HEK293 (cell line): Measurements from ENCODE around the gene ASAP2.

Source experiments
- BCL11A ChIP-seq: fragments of 450-650 bp; formaldehyde crosslinking; IDR thresholded peaks from 2 replicates; pipeline ENCODE4 v1.5.1; 2016; ENCODE audit warnings: low read depth, missing biosample characterization, missing genetic modification characterization
- ZBTB20 ChIP-seq: fragments of 450-650 bp; formaldehyde crosslinking; IDR thresholded peaks from 2 replicates; pipeline ENCODE4 v1.5.1; 2016; ENCODE audit warnings: missing biosample characterization, missing genetic modification characterization
- ZNF112 ChIP-seq: fragments of 450-650 bp; formaldehyde crosslinking; IDR thresholded peaks from 2 replicates; pipeline ENCODE4 v1.5.0; 2017; ENCODE audit warnings: missing biosample characterization, missing genetic modification characterization
- ZNF785 ChIP-seq: fragments of 450-650 bp; formaldehyde crosslinking; IDR thresholded peaks from 2 replicates; pipeline ENCODE4 v1.5.1; 2016; ENCODE audit warnings: missing biosample characterization, missing genetic modification characterization
- TF ChIP-seq, protein P1 (sequence below): fragments of 450-650 bp; formaldehyde crosslinking; IDR thresholded peaks from 2 replicates; pipeline ENCODE4 v1.5.1; 2016; ENCODE audit warnings: missing biosample characterization, missing genetic modification characterization
- TF ChIP-seq, protein P2 (sequence below): fragments of 450-650 bp; formaldehyde crosslinking; IDR thresholded peaks from 2 replicates; pipeline ENCODE4 v1.5.1; 2016; ENCODE audit warnings: missing biosample characterization, missing genetic modification characterization
- TF ChIP-seq, protein P3 (sequence below): fragments of 450-650 bp; formaldehyde crosslinking; IDR thresholded peaks from 2 replicates; pipeline ENCODE4 v1.5.1; 2016; ENCODE audit warnings: missing biosample characterization, missing genetic modification characterization, low read depth
- TF ChIP-seq, protein P4 (sequence below): fragments of 450-650 bp; formaldehyde crosslinking; IDR thresholded peaks from 2 replicates; pipeline ENCODE4 v1.5.1; 2016; ENCODE audit warnings: missing biosample characterization, missing genetic modification characterization

DNA sequence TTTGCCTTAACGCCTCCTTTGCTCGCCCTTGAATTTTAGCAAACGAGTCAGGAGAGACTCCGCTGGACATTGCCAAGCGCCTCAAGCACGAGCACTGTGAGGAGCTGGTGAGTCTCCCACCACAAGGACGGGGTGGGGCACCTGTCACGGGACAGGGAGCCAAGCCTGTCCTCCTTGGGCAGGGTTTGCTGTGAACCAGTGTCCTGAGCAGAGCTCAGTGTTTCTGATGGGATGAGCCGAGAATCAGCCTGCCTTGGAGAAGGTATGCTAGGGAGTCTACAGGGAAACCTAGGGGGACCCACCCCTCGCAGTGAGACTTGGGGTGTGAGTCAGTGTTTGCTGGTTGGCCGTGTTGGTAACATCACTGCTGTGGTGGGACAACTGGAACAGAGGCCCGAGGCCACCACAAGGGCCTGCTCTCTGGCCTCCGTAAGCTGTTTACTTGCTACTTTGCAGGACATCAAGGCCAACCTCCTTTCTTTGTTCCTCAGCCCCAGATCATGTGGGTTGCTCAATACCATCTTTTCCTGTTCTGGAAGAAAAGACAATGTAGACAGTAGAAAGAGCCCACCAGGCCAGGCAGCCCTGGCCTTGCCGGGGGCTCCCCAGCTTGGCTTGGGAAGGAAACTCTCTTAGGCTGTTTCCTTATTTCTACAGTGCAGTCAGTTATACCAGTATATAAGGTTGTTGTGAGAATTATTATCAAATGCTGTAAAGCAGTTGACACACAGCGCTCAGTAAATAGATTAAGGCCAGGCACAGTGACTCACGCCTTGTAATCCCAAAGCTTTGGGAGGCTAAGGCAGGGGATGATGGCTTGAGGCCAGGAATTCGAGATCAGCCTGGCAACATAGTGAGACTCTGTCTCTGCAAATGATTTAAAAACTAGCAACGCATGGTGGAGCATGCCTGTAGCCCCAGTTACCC is 174.4 kb downstream of the ASAP2 start:
- TF ChIP-seq ZBTB20 (tag by site-specific recombination) (no peak), ZNF785 (no peak), ZNF112 (tag by site-specific recombination) (no peak), BCL11A (tag by site-specific recombination) (no peak)
- TF ChIP-seq, protein P1, sequence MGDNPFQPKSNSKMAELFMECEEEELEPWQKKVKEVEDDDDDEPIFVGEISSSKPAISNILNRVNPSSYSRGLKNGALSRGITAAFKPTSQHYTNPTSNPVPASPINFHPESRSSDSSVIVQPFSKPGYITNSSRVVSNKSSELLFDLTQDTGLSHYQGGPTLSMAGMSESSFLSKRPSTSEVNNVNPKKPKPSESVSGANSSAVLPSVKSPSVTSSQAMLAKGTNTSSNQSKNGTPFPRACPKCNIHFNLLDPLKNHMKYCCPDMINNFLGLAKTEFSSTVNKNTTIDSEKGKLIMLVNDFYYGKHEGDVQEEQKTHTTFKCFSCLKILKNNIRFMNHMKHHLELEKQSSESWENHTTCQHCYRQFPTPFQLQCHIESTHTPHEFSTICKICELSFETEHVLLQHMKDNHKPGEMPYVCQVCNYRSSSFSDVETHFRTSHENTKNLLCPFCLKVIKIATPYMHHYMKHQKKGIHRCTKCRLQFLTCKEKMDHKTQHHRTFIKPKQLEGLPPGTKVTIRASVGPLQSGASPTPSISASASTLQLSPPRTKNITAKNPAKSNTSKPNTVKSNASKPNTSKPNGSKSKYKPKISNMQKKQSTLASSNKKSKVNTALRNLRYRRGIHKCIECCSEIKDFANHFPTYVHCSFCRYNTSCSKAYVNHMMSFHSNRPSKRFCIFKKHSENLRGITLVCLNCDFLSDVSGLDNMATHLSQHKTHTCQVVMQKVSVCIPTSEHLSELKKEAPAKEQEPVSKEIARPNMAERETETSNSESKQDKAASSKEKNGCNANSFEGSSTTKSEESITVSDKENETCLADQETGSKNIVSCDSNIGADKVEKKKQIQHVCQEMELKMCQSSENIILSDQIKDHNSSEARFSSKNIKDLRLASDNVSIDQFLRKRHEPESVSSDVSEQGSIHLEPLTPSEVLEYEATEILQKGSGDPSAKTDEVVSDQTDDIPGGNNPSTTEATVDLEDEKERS: no peak
- TF ChIP-seq, protein P2, sequence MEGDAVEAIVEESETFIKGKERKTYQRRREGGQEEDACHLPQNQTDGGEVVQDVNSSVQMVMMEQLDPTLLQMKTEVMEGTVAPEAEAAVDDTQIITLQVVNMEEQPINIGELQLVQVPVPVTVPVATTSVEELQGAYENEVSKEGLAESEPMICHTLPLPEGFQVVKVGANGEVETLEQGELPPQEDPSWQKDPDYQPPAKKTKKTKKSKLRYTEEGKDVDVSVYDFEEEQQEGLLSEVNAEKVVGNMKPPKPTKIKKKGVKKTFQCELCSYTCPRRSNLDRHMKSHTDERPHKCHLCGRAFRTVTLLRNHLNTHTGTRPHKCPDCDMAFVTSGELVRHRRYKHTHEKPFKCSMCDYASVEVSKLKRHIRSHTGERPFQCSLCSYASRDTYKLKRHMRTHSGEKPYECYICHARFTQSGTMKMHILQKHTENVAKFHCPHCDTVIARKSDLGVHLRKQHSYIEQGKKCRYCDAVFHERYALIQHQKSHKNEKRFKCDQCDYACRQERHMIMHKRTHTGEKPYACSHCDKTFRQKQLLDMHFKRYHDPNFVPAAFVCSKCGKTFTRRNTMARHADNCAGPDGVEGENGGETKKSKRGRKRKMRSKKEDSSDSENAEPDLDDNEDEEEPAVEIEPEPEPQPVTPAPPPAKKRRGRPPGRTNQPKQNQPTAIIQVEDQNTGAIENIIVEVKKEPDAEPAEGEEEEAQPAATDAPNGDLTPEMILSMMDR: no peak
- TF ChIP-seq, protein P3, sequence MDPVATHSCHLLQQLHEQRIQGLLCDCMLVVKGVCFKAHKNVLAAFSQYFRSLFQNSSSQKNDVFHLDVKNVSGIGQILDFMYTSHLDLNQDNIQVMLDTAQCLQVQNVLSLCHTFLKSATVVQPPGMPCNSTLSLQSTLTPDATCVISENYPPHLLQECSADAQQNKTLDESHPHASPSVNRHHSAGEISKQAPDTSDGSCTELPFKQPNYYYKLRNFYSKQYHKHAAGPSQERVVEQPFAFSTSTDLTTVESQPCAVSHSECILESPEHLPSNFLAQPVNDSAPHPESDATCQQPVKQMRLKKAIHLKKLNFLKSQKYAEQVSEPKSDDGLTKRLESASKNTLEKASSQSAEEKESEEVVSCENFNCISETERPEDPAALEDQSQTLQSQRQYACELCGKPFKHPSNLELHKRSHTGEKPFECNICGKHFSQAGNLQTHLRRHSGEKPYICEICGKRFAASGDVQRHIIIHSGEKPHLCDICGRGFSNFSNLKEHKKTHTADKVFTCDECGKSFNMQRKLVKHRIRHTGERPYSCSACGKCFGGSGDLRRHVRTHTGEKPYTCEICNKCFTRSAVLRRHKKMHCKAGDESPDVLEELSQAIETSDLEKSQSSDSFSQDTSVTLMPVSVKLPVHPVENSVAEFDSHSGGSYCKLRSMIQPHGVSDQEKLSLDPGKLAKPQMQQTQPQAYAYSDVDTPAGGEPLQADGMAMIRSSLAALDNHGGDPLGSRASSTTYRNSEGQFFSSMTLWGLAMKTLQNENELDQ (tag by site-specific recombination): no peak
- TF ChIP-seq, protein P4, sequence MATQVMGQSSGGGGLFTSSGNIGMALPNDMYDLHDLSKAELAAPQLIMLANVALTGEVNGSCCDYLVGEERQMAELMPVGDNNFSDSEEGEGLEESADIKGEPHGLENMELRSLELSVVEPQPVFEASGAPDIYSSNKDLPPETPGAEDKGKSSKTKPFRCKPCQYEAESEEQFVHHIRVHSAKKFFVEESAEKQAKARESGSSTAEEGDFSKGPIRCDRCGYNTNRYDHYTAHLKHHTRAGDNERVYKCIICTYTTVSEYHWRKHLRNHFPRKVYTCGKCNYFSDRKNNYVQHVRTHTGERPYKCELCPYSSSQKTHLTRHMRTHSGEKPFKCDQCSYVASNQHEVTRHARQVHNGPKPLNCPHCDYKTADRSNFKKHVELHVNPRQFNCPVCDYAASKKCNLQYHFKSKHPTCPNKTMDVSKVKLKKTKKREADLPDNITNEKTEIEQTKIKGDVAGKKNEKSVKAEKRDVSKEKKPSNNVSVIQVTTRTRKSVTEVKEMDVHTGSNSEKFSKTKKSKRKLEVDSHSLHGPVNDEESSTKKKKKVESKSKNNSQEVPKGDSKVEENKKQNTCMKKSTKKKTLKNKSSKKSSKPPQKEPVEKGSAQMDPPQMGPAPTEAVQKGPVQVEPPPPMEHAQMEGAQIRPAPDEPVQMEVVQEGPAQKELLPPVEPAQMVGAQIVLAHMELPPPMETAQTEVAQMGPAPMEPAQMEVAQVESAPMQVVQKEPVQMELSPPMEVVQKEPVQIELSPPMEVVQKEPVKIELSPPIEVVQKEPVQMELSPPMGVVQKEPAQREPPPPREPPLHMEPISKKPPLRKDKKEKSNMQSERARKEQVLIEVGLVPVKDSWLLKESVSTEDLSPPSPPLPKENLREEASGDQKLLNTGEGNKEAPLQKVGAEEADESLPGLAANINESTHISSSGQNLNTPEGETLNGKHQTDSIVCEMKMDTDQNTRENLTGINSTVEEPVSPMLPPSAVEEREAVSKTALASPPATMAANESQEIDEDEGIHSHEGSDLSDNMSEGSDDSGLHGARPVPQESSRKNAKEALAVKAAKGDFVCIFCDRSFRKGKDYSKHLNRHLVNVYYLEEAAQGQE (tag by site-specific recombination): no peak
